ENCODE measurements around the gene ZFP1. TPM values are rescaled to one million over a fixed set of nuclear protein-coding genes. Genes with fewer than 3 reads are reported as not detected.

The ZFP1 gene
- total and polyA plus RNA-seq, 2 of the 4 experiments (the other 2 are of a cell fraction): 3.8 to 16.0 TPM

DNA sequence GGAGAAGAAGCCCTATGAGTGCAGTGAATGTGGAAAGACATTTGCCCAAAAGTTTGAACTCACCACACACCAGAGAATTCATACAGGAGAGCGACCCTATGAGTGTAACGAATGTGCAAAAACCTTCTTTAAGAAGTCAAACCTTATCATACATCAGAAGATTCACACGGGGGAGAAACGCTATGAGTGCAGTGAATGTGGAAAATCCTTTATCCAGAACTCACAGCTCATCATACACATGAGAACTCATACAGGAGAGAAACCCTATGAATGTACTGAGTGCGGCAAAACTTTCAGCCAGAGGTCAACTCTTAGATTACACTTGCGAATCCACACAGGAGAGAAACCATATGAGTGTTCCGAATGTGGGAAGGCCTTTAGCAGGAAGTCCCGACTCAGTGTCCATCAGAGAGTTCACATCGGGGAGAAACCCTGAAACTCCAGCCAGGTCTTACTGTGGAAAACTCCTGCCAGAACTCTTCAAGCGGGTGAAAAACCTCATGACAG lies 21.6 kb downstream of the ZFP1 start:
- Histone ChIP-seq H2BK5ac (ENCODE audit: low read depth, low read length, poor library complexity, severe bottlenecking) (no peak overlapping the region), H3K9ac (ENCODE audit: low read depth, low read length) (no peak overlapping the region), H3K23ac (ENCODE audit: low read depth, low read length) (no peak overlapping the region), H3K79me1 (ENCODE audit: low read depth in 1 of 2, low read length in 2 of 2) (0 out of 4 replicates have a peak, but pooled peaks cover 0 to 3% of the 10 kb centered on the region in 2 experiments), H3K56ac (ENCODE audit: extremely low read depth, insufficient read depth, low read length) (no peak overlapping the region), H3K4me2 (ENCODE audit: low read depth, low read length) (no peak overlapping the region), H2BK20ac (ENCODE audit: low read depth, low read length) (no peak overlapping the region), H2AK5ac (ENCODE audit: low read depth, low read length) (no peak overlapping the region), H3K9me3 (ENCODE audit: control insufficient read depth, insufficient read depth, low read length) (peaks cover 76% of the 10 kb centered on the region), H3K27me3 (ENCODE audit: control insufficient read depth, insufficient read depth, low read length) (no peaks in the 10 kb centered on the region), H3K4me1 (ENCODE audit: control insufficient read depth, insufficient read depth, low read length) (no peaks in the 10 kb centered on the region), H4K91ac (ENCODE audit: insufficient read depth, low read depth, low read length) (no peak overlapping the region), H2BK15ac (ENCODE audit: low read depth, low read length) (no peak overlapping the region), H2AK9ac (replicated peaks; ENCODE audit: low read depth, low read length, poor library complexity) (no peak overlapping the region), H3K14ac (replicated peaks; ENCODE audit: low read depth, low read length) (no peak overlapping the region), H4K5ac (ENCODE audit: low read depth, low read length) (no peak overlapping the region), H3K18ac (ENCODE audit: low read depth, low read length) (no peak overlapping the region), H3K4ac (ENCODE audit: low read depth, low read length) (no peak overlapping the region), H3K27ac (ENCODE audit: insufficient read depth, low read length) (no peak overlapping the region), H4K8ac (ENCODE audit: low read depth in 2 of 2, low read length in 2 of 2) (no peak overlapping the region), H3K36me3 (ENCODE audit: control insufficient read depth, insufficient read depth, low read length) (peaks cover 36% of the 10 kb centered on the region), H3K9me1 (ENCODE audit: insufficient read depth, low read length) (no peaks in the 10 kb centered on the region), H3K4me3 (ENCODE audit: insufficient read depth, low read depth, low read length) (no peak overlapping the region), H4K20me1 (ENCODE audit: insufficient read depth, low read length) (no peaks in the 10 kb centered on the region), H2AFZ (replicated peaks; ENCODE audit: low read length, poor library complexity) (no peak overlapping the region), H2BK120ac (ENCODE audit: low read depth, low read length) (no peak overlapping the region)
- ChIA-PET CTCF (interaction anchor here (0.6 kb wide), 1 partner anchor 299 kb away, joined by 3 read pairs; no protein-coding TSS in a partner anchor), POLR2A (ENCODE audit: unreplicated experiment) (no interaction called here)
- intact Hi-C loops (cut with micrococcal nuclease): no loop called here
- no TSS peak for BruUV-seq (replicated peaks)
- no peak for DNase-seq
- no peak for ATAC-seq (ENCODE audit: low read depth)
- dilution Hi-C loops (cut with HindIII; ENCODE audit: low sequenced_read_pairs, unreplicated experiment): no loop called here
- TF ChIP-seq MAFK (IDR thresholded peaks at IDR 0.05; ENCODE audit: low read depth, low read length) (no peak), RFX5 (IDR thresholded peaks at IDR 0.05; ENCODE audit: low read depth, low read length) (no peak), BHLHE40 (IDR thresholded peaks at IDR 0.05; ENCODE audit: low read depth, low read length) (no peak), CHD1 (IDR thresholded peaks at IDR 0.05; ENCODE audit: low read depth, low read length) (no peak), RCOR1 (IDR thresholded peaks at IDR 0.05; ENCODE audit: insufficient replicate concordance, low read length) (no peak), USF2 (IDR thresholded peaks at IDR 0.05; ENCODE audit: low read depth, low read length) (no peak), MAZ (IDR thresholded peaks at IDR 0.05; ENCODE audit: borderline replicate concordance, low read depth, low read length) (no peak), CTCF (conservative IDR thresholded peaks at IDR 0.05; ENCODE audit: low read depth, low read length) (no peak), POLR2A (IDR thresholded peaks at IDR 0.05; ENCODE audit: low read depth, low read length) (no peak)
- in situ Hi-C loops (cut with MboI; ENCODE audit: low sequenced_read_pairs): no loop called here
- WGBS, 2 experiments (ENCODE audit: extremely low coverage in 2 of 2, insufficient read length in 1 of 2): 100% methylated on average over 4 of the region's 10 CpGs; no CpG with 5 or more reads in 1 of the 2 experiments

Measured in IMR-90 (cell line).